ENCODE measurements around the gene ITGAD.

Gene ITGAD

DNA sequence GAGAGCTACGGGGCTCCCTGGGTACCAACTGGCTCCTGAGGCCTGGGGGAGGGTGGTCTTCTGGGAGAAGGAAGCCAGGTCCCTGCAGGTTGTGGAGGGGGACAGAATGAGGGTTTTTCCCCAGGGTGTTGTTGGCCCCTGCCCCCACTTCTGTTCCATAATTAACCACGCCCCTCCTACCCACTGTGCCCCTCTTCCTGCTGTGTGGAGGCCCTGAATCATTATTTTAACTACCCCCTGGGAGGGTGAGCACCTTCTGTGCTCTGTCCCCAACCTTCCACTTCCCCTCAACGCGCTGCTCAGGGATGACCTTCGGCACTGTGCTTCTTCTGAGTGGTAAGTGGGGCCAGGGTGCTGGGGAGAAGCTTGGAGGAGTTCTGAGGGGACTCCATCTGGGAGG, at the start of gene ITGAD:
ITGAD (plus strand) TSS at position 280 of the 400 bp plus-strand sequence; CDS start at position 306, 26 bp downstream.
- DNase-seq (ENCODE audit: low read depth in 2 of 2), result no peak

DNA sequence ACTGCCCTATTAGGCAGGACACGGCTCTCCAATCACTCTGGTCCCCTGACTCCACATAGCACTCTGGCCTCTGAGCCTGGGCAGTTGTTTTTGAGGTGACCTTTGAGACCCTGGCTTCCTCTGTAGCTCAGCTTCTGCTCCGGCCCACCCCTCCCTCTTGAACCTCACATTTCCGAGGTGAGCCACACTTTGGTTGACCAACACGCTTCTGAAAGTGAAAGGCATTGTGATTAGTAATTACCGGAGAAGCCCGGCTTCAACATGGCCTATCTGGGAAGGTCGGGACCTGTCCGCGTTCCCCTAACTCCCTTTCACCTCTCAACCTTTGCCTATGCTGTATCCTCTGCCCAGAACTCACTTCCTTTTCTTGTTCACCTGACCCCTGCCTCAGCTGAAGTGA, 48.4 kb upstream of the ITGAD start:
- DNase-seq (ENCODE audit: low read depth in 2 of 2), result no peak

DNA sequence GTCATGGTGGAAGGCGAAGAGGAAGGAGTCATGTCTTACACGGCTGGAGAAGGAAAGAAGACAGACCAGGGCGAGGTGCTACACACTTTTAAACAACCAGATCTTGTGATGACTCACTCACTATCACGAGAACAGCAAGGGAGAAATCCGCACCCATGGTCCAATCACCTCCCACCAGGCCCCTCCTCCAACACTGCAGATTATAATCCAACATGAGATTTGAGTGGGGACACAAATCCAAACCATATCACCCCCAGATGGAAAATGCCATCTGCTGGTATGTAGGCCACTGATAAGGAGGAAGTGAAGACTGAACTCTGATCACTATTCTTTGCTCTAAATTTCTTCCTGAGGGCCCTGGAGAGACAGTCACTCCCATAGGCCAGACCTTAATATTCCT, 45.7 kb upstream of the ITGAD start:
- DNase-seq (ENCODE audit: low read depth in 2 of 2), result no peak

DNA sequence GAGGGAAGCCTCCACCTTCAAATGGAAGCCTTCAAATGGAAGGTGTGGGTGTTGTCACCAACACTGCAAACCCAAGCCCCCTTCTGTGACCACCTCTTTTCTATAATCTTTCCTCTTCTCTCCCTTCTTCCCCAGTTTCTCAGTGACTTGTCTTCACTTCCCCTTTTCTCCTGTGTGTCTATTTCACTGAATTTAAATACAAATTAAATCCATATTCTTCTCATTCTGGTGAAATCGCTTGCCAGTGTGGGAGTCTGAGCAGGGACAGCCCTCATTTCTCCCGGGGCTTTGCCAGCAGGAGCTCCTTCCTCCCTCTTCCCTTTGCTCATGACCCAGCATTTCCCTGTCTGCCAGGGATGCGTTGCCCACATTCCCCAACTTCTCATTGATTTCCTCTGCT, 44.6 kb upstream of the ITGAD start:
- no peak for DNase-seq (ENCODE audit: low read depth in 2 of 2)

DNA sequence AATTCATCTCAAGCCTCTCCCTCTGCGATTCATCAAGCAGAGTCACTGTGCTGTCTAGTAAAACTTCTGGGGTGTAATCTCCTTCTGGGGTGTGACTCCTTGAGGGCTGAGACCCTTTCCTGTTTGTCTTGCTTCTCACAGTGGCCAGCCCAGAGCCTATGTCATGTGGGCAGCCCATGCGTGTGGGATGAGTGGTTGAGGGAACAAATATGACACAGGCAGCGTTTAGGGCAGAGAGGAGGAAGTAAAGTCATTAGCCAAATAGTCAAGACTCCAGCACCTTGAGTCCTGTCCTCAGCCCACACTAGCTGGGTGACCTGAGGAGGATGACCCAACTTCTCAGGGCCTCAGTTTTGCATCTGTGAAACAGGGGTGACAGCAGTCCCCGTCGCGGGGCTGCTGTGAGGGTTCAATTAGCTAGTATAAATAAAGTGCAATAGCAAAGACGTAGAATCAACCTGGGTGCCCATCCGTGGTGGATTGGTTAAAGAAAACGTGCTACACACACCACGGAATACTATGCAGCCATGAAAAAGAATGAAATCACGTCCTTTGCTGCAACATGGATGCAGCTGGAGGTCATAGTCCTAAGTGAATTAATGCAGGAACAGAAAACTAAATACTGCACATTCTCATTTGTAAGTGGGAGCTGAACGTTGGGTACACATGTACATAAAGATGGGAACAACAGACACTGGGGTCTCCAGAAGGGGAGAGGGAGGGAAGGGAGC, 42.7 kb upstream of the ITGAD start:
- no peak for DNase-seq (ENCODE audit: low read depth in 2 of 2)

DNA sequence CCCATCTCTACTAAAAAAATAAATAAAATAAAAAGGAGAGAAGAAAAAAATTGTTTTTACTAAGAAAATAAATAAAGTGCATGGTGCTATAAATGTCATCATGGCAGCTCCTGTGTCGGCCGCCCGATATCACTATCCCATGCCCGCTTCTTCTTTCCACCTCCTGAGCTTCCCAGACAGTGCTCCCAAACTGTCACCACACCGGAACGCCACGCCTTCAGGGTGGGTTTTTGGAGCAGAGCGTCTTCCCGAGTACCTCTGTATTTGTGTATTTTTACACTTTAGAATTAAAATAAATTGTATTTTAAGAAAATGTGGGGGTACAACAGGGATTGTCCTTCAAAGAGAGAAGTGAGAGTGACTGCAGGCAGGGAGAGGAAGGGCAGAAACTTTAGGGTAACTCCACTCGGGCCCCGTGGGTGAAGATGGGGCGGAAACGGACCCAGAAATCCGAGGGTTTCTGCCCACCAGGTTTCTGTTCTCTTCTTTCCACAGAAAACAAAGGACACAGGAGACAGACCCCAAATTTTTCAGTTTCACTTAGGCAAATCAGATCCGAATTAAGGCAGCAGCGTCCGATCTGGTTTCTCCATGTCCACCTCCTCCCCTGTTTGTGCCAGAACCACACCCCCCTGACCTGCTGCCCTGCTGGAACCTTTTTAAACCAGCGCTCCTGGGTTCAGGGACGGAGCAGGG, 41.7 kb upstream of the ITGAD start:
- no peak for DNase-seq (ENCODE audit: low read depth in 2 of 2)

DNA sequence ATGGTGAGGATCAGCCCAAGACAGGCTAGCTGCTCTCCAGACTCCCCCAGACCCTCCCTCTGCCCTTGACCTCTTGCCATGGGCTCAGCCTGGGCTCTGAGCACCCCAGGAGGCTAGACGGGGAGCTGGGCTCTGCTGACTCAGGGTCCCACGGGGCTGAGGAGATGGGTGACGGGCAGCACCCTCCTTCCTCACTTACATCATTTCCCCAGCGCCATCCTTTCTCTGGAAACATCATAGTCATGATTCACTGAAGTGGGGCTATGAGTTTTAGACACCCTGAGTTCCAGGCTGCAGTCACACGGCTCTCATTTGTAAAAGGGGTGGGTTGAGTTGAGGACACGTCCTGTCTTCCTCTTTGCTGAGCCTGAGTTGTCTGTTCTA, 41.2 kb upstream of the ITGAD start:
- DNase-seq (ENCODE audit: low read depth in 2 of 2), result peak in 1 of 2 donors; percentile 37

DNA sequence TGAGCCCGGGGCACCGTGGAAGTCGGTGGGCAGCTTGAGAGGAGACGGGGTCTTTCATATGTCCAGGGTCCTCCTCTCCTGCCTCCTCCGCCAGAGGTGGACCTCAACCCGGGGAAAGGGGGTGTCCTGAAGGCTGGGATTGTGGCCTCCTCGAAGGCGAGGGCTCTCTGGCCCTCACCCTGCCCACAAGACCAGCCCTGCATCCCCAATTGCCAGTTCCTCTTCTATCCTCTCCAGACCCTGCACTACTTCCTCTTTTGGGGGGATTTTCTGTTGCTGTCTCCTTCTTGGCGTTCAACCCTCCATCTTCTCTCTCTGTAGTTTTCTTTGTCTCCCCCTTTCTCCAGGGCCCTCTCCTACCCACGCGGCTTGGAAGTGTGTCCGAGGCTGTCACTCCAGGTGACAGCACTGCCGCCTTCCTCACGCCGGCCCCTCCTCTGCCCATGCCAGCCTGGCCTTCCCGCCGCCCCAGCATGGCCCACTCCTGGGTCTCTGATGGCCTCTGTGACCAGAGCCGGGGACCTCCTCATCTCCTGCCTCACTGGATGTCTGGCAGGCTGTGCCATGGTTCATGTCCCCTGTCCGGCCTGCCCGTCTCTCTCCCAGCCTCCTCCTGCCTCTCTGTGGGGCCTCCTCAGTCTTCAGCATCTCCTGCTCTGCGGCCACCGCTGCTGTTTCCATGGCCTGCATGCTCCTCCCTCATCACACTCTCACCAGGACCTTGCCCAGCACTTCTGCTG, 40.6 kb upstream of the ITGAD start:
- DNase-seq (ENCODE audit: low read depth in 2 of 2), result no peak

DNA sequence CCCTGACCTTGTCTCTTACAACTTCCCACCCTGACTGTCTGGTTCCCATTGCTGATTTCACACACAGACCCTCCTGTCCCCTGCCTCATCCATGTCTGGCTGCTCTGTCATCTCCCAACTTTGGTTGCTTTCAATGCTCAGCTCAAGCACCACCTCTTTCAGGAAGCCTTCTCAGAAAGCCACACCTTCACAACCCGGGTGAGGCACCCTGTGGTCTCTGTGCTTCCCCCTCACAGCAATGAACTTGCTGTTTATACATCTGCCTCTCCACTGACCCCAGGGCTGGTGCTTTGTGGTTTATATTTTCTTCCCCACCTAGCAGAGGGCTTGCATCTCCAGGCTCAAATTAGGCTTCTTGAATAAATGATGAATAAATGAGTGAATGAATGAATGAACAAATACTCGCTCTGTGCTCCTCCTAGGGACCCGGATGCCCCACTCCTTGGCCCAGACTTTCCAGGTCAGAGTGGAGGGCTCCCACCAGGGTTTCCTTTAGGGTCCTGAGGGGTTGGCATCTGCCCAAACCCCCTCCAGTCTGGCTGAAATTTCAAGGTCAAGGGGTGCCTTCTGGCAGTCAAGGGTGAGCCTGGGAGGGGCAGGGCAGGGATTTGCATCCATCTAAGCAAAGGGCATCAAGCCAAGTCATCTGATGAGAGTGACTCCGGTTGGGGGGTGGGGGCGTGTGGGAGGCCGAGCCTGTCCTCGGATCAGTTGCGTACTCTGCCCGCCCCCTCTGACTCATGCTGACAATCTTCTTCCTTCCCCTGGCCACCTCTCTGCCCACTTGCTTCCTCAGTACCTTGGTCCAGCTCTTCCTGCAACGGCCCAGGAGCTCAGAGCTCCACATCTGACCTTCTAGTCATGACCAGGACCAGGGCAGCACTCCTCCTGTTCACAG, 38.5 kb upstream of the ITGAD start, which contains the start of gene ITGAX:
ITGAX (plus strand) TSS at position 783 of the 898 bp plus-strand sequence; CDS start at position 862, 79 bp downstream.
- DNase-seq (ENCODE audit: low read depth in 2 of 2), result peak; percentile 50 to 74

DNA sequence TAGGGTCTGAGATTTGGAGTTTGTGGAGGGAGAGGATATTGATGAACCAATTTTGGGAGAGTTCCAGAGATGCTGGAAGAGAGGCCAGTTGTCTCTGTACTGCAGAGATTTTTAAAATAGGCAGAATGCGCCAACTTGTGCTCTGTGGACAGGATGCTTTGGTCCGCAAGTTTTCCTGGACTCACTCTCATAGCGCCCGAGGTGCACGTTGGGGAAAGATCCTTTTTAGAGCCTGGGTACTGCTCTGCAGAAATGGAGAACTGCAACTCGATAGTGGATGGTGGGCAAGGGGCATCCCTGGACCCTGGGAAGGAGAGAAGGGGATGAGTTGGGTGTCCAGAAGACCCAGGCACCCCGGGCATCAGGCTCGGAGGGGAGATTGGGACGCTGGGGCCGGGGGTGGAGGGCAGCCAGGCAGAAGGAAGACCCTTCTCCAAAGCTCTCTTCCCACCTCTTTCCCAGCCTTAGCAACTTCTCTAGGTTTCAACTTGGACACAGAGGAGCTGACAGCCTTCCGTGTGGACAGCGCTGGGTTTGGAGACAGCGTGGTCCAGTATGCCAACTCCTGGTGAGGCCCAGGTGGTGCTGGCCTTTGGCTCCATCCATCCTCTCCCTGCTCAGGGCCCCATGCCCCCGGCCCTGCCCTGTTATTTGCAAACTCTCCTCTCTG, 37.6 kb upstream of the ITGAD start:
- DNase-seq (ENCODE audit: low read depth in 2 of 2), result no peak

DNA sequence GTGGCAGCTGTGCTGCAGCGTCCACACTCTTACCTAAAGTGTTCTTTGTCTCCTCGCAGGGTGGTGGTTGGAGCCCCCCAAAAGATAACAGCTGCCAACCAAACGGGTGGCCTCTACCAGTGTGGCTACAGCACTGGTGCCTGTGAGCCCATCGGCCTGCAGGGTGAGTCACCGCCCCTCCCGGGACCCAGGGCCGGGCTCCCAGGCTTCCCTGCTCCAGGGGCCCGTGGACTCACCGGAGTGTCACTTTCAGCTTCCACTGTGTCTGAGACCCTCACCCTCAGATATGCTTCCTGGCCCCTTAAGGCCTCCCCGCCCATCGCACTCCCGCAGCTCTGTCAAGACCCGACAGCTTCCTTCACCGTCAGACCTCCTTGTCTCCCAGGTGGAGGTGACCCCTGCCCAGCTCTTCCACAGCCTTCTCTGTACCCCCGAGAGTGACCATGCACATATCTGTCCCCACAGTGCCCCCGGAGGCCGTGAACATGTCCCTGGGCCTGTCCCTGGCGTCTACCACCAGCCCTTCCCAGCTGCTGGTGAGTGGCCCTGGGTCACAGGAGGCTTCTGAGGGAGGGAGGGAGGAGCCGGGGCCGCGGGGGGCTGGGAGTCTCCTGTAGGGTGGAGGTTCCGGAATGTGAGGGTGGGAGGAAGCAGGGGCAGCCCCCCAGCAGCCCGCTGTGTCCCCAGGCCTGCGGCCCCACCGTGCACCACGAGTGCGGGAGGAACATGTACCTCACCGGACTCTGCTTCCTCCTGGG, 36.4 kb upstream of the ITGAD start:
- no peak for DNase-seq (ENCODE audit: low read depth in 2 of 2)

DNA sequence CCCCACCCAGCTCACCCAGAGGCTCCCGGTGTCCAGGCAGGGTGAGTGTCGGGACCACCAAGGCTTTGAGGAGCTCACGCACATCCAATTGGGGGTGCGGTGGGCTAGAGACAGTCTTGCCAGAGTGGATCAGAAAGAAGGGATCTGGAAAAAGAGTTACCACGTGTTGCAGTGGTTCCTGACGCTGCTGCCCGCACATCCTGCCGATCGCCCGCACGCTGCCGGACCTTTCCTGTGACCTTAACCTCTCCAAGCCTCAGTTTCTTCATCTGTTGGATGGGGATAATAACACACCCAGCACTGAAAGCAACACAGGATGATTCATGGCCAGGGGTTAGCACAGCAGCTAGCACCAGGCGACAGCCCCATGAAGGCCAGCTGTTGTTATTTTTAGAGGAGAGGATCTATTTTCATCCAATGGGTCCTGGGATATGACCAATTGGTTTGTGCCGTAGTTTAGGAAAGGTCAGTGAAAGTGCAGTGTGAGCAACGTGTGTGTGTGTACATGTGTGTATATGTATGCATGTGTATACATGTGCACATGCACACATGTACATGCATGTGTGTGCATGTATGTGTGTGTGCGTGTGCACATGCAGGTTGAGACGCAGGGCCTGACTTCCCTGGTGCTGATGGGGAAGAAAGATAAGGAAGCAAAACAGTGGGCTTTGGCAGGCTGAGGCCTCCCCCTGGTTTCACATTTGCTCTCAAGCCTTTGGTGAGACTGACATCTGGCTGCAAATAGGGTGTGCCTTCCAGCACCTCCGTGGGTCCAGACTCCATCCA, 35.6 kb upstream of the ITGAD start:
- DNase-seq (ENCODE audit: low read depth in 2 of 2), result no peak

DNA sequence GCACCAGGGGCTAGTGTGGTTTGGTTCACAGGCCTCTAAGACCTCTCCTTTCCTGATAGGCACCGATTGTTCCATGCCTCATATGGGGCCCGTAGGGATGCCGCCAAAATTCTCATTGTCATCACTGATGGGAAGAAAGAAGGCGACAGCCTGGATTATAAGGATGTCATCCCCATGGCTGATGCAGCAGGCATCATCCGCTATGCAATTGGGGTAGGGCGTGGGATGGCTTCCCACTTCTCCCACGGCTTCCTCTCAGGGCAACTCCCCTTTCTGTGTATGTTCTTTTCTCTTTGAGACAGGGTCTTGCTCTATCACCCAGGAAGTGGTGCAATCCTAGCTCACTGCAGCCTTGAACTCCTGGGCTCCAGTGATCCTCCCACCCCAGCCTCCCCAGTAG, 32.9 kb upstream of the ITGAD start:
- no peak for DNase-seq (ENCODE audit: low read depth in 2 of 2)

DNA sequence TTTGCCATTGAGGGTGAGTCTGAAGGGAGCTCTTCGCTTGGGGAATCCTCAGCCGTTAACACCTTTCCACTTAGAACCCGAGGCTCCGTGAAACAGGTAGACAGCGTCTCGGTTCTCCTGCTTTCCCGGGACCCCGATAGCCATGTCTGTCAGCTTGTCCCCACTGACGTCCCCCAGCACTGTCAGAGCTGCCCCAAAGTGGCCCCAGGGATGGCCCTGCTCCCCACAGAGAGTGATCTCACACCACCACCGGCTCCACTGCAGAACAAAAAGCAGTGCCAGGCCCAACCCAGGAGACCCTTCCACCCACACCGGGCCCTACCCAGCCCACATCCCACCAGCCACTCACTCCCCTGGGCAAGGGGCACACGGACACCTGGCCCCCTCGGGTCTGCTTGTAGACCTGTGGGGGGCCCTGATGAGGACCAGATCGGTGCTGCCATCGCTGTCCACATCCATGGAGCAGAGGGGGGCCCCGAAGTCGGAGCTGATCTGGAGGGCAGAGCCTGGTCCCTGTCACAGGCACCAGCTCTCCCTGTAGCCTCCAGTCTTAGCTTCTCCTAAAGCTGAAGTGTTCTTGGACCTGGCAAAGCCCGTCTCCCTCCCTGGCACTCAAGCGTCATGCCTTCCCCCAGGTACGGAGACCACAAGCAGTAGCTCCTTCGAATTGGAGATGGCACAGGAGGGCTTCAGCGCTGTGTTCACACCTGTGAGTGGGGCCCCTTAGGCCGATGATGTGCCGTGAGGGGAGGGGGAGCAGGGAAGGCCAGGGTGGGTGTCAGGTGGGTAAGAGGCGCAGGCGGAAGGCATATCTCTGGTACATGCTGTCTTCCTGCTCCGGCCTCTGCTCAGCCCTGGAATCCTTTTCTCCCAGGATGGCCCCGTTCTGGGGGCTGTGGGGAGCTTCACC, 31.7 kb upstream of the ITGAD start:
- no peak for DNase-seq (ENCODE audit: low read depth in 2 of 2)

DNA sequence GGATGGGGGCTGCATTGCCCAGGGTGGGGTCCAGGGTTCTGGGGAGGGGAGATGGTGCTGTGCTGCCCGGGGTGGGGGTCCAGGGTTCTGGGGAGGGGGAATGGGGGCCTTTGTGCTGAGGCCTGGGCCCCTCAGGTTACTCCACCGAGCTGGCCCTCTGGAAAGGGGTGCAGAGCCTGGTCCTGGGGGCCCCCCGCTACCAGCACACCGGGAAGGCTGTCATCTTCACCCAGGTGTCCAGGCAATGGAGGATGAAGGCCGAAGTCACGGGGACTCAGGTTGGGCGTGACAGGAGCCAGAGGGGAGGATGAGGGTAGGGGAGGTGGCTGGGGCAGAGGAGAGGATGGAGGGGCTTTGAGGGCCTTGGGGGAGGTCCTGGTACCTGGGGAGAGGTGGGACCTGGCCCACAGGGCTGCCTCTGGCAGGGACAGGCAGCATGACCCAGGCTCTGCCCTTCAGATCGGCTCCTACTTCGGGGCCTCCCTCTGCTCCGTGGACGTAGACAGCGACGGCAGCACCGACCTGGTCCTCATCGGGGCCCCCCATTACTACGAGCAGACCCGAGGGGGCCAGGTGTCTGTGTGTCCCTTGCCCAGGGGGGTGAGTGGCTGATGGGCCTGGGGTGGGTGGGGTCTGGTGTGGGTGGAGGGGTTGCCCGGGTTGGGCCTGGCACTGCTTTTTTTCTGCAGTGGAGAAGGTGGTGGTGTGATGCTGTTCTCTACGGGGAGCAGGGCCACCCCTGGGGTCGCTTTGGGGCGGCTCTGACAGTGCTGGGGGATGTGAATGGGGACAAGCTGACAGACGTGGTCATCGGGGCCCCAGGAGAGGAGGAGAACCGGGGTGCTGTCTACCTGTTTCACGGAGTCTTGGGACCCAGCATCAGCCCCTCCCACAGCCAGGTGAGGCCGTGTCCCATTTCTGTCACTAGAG, 30.4 kb upstream of the ITGAD start:
- no peak for DNase-seq (ENCODE audit: low read depth in 2 of 2)

DNA sequence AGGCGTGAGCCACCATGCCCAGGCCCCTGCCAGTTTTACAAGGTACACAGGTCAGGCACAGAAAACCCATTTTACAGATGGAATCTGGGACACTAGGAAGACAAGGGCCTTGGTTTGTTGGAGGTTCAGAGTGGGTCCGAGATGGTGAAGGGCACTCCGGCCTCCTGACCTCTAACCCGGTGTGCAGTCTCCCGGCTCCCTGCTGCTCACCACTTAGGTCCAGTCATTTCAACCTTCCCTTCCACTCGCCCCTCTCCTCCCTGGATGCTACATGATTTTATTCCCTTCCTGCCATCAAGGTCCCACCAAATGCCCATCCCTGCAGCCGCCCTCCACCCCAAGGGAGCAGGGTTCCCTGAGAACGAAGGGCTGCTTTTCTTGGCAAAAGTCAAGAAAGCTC, 29.4 kb upstream of the ITGAD start:
- no peak for DNase-seq (ENCODE audit: low read depth in 2 of 2)

DNA sequence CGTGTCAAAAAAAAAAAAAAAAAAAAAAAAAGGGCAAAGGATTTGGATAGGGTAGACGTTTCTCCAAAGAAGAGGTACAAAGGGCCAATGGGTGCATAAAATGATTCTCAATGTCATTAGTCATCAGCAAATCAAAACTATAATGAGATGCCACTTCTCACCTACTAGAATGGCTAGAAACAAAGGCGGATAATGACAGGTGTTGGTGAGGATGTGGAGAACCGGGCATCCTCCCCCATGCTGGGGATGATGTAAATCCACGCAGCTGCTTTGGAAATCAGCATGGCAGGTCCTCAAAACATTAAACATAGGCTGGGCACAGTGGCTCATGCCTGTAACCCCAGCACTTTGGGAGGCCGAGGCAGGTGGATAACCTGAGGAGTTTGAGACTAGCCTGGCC, 28.7 kb upstream of the ITGAD start:
- no peak for DNase-seq (ENCODE audit: low read depth in 2 of 2)
